HG02973 (cell line): ENCODE measurements around the gene SH3BP2.
A peak's percentile ranks its signal among the peaks of the same experiment; 100 is the strongest.

ENCODE experiments used
- ATAC-seq: cut with Tn5 transposase; IDR thresholded peaks from one replicate; pipeline ENCODE4 v1.9.1; 2021; ENCODE audit warnings: moderate library complexity; ENCODE audit not compliant: unreplicated experiment

Gene SH3BP2

DNA sequence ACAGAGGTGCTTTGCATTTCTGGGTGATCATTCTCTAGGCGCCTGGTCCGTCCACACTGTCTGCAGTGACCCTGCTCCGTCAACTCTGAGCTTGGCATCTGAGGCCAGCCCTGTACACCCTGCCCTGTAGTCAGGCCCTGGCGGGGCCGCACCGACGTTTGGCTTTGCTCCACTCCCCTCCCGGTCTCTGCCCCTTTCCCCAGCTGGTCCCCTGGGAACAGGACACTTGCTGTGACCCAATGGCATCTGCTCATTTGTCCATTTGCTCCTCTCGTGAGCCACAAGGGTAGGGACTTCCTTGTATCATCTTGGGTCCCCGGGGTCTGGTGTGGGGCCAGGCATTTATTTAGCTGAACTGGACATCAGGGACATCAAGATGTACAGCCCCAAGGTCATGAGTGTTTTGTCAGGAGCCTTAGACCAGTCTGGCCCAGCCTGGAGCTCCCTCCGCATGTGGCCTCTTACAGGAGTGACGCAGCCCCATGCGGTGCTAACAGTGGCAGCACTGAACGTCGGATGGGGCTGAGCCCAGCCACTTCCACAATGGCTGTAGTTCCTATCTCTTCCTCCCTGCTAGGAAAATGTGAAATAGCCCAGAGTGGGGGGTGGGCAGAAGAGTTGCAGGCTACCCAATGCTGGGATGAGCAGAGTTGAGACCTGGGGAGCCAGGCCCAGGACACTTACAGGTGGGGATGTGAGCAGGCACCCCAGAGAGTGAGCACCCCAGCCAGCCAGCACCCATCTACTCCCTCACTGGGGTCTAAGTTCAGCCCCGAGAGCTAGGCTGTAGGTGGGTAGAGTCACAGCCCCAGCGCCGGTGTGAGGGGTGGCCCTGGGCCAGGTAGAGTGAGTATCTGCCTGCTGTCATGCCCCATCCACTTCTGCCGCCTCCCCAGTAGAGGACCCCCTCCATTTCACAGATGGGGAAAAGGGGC is 2.0 kb upstream of the SH3BP2 start:
- no peak for ATAC-seq

DNA sequence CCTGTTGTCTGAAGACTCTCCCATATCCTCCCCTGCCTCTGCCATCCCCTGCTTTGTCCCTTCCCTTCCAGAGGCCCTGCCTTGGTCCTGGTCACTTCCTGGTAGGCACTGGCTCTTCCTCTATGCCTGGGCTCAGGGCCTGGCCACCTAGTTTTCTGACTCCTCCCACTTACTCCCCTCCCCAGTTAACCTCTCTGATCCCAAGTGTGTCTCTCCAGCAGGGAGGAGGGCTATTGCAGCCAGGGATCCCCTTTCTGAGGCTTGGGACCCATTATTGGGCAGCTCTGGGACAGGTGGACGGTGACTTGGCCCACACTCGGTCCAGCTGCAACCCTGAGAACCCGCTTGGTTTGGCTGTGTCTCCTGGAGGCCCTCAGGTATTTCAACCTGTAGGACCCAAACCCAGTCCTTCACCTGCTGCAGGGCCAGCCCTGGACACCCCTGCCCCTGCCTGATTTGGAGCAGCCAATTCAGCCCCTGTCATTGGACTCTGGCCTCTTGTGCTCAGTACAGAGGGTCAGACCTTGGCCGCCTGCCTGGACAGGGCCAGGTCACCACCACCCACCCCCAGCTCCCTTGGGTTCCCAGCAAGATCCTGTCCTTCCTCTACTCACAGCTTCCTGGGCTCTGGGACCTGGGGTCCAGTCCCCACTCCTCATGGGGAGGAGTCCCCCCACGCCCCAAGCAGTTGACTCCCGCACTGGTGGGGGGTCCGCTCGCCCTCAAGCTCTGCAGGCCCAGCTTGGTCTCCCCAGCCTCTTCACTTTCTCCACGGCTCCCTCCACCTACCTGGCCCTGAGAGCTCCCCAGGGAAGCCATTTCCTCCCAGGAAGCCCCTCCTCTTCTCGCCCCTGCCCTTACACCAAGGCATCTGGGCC is 1.1 kb upstream of the SH3BP2 start:
- no peak for ATAC-seq

- ATAC-seq: no peak
Measured at GRCh38 chr4:2792396-2792710, 532 bp upstream of the SH3BP2 start.

DNA sequence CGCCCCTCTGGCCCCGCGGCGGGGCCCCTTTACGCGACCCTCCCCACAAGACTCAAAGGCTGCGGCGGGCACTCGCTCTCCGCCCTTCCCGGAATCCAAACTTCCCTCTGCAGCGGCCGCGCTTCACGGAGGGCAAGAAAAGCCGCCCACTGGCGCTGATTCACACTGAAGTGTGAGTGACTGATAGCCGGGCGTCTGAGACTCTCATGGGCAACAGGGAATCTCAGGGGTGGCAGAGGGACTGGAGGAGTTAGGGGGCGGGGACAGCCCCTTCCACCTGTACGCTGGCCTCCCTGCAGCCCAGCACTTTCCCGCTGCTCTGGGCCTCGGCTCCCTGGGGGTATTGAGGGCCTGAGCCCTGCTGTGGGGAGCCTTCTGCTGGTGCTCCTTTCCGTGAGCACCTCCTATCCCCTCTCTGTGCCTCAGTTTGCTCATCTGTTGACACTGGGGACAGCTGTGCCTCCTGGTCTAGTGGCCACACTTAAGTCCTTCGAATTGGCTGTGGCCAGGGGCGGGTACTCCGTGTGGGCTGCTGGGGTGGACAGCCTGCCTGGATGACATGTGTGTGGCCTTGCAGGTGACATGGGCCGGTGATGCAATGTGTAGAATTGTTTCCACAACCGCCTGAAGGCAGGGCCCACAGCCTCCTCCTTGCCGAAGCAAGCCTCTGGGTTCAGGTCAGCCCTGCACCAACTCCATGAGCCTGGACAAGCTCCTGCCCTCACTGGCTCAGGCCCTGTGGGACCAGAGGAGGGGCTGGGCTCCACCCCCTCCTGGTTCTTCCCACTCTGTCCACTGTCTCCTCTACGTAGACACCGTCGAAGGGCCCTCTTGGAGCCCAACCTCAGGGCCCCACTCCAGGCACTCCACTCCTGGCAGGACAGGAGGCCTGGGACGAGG is 951 bp downstream of the SH3BP2 start:
- ATAC-seq: no peak

DNA sequence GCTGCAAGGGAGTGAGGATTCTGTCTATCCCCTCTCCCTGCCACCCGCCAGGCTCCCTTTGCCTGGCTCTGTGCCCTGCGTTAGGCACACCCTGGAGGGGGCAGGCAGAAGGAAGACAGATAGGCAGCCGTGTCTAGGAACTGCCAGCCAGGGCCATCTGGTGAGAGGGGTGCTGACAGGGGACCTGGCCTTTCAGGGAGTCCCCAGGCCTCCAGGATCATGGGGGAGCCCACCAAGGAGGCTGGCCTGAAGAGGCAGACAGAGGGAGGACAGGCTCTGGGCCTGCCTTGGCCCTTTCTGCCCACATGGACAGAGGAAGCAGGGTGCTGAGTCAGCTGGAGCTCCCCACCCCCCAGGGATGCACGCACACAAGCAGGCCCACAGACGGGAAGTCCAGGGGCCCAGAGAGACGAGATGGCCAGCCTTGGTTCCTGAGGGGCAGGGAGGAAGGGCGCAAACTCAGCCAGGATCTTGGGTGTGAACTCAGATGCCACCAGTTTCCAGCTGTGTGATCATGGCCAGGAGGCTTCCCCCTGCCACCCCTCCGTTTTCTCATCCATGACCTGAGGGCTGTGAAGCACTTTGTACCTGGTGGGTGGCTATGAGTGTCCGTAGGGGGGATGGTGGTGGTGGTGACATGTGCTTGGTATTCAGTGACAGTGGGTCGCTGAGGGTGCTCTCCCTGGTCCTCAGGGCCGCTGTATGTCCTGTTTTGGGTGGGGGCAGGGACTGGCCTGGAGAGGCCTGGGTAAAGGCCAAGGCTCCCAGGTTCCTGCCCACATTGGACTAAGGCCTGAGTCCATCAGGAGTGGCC is 1.8 kb downstream of the SH3BP2 start:
- ATAC-seq: no peak

GRCh38 chr4:2795300-2795892 is 2.5 kb downstream of the SH3BP2 start:
- ATAC-seq: no peak

DNA sequence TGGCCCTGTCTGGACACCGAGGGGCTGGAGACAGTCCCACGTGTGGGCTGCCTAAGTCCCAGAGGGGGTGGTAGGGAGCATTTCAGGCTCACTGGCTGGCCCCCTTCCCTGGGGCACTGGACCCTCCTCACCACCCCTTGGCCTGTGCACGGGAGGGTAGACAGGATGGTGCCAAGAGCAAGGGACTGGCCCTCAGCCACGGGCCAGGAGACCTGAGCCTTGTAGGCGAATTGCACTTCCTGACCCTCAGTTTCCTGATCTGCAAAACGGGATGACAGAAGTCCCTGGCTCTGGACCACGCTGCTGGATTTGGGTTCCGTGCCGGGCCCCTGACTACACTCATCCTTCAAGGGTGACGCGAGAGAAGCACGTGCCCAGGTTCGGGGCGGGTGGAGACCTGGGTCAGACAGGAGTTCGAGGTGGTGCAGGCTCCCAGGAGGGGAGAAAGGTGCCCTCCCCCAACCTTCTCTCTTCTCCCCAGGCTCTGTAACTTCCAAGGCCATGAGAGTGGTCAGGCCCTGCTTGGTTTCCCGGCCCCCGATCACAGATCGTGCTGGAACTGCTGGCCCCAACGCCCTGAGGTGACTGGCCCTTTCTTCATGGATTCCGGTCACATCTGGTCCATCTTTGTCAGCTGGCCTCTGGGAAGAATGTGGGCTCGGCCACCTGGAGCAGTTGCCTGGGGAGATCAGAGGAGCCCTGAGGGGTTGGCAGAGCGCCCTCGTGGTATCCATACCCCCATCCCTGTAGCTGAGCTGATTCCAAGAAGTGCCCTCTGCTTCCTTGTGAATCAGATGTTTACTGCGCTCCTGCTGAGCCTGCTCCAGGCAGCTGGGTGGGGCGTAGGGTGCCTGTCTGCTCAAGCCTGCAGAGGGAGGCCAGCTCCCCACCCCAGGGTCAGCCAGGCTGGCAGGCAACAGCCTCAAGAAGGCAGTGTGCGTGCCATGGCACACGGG is 3.3 kb downstream of the SH3BP2 start:
- no peak for ATAC-seq

- ATAC-seq: no peak
Measured at GRCh38 chr4:2796849-2797544, 4.1 kb downstream of the SH3BP2 start.

DNA sequence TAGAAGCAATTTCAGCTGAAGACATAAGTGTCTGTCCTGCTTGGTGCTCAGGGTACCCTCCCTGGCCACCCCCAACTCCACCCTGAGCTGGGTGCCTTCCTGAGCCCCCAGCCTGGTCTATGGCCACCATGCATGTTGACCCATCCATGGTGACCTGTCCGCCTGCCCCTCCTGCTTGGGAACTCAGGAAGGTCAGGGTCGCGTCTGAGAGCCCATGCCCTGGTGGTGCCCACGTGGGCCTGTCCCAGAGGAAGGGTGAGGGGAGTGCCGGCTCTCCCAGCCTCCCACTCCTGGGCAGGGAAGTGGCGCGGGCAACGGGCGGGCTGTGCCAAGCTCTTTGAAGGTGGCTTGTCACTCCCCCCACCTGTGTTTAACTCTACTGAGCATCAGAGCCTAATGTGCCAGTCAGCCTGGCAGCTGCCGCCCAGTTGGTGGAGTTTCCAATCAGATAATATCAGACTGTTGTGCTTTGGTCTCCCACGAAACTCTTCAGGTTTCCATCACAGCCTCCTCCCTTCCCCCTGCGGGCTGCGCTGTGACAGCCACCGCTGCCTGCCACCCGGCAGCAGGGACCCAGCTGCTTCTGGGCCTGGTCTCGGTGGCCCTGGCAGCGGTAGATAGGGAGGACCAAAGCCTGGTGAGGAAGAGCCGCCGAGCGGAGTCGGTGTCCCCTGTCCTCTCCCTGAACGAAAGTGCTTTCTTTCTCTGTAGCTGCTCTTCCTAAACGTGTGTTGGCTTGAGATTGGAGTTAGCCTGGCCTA is 4.8 kb downstream of the SH3BP2 start:
- no peak for ATAC-seq

- peak; percentile 41 for ATAC-seq
Measured at GRCh38 chr4:2798399-2799223, 5.7 kb downstream of the SH3BP2 start.

- ATAC-seq: no peak
Measured at GRCh38 chr4:2799224-2799911, 6.5 kb downstream of the SH3BP2 start.

- ATAC-seq: no peak
Measured at GRCh38 chr4:2799971-2800690, 7.2 kb downstream of the SH3BP2 start.

DNA sequence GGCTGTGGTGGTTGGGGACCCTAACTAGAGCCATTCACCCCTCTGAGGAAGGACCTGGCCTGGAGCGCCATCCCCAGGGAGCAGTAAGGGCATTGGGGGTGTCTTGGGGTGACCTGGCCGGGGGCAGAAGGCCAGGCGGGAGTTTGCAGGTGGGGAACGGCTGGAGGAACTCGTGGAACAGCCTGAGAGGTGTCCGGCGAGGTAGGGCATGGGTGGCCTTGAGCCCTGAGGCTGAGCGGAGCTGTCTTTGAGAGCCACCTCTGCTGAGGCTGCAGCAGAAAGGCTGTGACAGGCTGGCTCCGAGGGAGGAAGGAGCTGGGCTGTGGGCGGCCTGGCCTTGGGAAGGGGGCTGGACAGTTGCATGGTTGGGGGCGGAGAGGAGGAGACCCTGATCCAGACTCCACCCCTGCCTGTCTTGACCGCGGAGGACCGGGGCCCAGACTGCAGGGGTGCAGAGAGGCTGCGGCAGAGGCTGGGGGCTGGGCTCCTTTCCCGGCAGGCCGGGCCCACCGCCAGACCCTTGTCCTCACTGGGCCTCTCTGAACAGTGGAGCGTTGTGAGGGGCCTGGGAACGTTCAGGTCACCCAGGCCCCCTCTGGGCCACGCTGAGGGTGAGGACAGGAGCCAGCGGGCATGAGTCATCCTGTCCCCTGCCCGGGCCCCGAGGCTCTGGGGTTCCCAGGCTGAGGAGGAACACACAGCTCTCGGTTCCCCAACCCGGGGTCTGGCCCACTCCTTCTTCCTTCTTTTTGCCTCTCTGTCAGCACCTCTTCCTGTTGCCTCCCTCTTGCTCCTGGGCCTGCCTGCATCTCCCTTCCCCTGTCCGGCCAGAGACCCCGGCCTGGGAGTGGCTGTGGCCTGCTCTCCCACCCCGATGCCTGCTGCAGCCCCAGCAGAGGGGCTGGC is 8.1 kb downstream of the SH3BP2 start:
- ATAC-seq: no peak
